ENCODE results near the gene POLR2E. TPM values are rescaled to one million over a fixed set of nuclear protein-coding genes. Genes with fewer than 3 reads are reported as not detected.

The POLR2E gene
- total RNA-seq, 1 donor = 70.2 TPM

DNA sequence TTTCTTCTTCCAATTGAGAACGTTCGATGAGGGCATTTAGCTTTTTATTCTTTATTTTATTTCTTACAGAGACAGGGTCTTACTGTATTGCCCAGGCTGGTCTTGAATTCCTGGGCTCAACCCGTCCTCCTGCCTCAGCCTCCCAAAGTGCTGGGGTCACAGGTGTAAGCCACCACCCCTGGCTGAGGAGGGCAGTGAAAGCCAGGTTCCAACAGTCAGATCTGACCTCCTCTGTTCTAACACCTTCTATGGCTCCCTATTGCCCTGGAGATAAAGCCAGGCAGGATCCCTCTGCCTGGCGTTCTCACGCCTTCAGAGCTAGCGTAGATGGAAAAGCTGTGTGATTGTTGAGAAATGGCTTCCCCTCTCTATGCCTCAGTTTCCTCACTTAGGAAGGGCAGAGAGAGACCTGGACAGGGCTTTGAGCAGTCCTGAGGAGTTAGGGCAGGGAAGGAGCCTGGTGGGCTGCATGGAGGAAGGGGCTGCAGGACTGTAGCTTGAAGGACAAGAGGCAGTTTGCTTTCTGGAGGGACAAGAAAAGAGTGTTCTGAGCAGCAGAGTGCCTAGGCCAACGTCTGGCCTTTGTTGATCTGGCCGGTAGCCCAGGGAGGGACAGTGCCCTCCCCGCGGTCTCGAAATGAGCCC, 22.7 kb downstream of the POLR2E start:
- no peaks in the 10 kb centered on the region for H3K4me1 ChIP-seq (ENCODE audit: insufficient read depth, low read length)
- TF ChIP-seq, protein P1, sequence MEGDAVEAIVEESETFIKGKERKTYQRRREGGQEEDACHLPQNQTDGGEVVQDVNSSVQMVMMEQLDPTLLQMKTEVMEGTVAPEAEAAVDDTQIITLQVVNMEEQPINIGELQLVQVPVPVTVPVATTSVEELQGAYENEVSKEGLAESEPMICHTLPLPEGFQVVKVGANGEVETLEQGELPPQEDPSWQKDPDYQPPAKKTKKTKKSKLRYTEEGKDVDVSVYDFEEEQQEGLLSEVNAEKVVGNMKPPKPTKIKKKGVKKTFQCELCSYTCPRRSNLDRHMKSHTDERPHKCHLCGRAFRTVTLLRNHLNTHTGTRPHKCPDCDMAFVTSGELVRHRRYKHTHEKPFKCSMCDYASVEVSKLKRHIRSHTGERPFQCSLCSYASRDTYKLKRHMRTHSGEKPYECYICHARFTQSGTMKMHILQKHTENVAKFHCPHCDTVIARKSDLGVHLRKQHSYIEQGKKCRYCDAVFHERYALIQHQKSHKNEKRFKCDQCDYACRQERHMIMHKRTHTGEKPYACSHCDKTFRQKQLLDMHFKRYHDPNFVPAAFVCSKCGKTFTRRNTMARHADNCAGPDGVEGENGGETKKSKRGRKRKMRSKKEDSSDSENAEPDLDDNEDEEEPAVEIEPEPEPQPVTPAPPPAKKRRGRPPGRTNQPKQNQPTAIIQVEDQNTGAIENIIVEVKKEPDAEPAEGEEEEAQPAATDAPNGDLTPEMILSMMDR (IDR thresholded peaks at IDR 0.05; ENCODE audit: extremely low read depth, low read depth, low read length) = no peak
- no peaks in the 10 kb centered on the region for H3K9me3 ChIP-seq (ENCODE audit: low read depth, low read length)
- no peak overlapping the region for H3K27ac ChIP-seq (ENCODE audit: low read depth, low read length)
- no peaks in the 10 kb centered on the region for H3K36me3 ChIP-seq (ENCODE audit: insufficient read depth, low read length)
- no peak for DNase-seq (ENCODE audit: insufficient read length, low spot score, missing footprints)
- H2AFZ ChIP-seq (ENCODE audit: low read length) = no peak overlapping the region
- no peak overlapping the region for H3K4me3 ChIP-seq (ENCODE audit: insufficient read depth, low read length)
- H4K20me1 ChIP-seq (ENCODE audit: insufficient read depth, low read length) = no peaks in the 10 kb centered on the region
- H3K27me3 ChIP-seq (ENCODE audit: insufficient read depth, low read length) = peaks cover 38% of the 10 kb centered on the region
- H3K79me2 ChIP-seq (ENCODE audit: insufficient read depth, low read length) = no peaks in the 10 kb centered on the region
- H3K4me2 ChIP-seq (ENCODE audit: insufficient read depth, low read length) = no peak overlapping the region

DNA sequence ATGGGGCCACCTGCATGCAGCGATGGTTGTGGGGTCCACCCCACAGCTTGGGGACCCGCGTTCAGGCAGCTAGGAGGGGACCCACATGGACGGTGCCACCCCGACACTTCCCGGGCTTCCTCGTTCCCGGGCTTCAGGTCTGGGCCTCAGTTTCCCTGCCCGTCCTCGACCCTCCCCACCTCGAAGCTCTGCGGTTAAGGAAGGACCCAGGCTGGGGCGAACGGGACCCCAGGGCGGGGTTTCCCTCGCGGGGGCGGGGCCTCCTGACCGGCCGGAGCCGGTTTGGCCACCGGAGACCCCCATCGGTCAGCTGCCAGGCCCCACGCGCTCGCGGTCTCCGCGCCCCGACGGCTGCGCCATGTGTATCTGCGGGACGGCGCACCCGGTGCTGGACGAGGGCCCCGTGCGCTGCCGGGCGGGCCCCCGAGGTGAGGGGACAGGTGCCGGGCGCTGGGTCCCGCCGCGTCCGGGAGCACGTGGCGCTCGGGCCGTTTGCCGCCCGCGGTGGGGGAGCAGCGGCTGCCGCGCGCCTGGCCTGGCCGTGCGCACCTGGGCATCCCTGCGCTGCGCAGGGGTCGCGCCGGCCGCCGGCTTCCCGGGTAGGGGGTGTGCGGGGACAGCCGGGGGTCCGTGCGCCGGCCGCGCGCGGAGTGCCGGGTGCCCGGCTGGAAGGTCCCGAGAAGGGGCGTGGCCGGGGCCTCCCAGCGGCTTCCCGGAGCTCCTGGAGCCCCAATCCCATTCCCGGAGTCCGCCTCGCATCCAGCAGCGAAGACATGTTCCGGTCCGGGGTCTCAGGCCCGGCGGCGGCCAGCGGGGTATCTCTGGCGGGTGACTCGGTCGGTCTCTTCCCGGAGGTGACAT, 24.0 kb downstream of the POLR2E start:
- no peaks in the 10 kb centered on the region for H4K20me1 ChIP-seq (ENCODE audit: insufficient read depth, low read length)
- no peaks in the 10 kb centered on the region for H3K9me3 ChIP-seq (ENCODE audit: low read depth, low read length)
- no peaks in the 10 kb centered on the region for H3K36me3 ChIP-seq (ENCODE audit: insufficient read depth, low read length)
- H3K27me3 ChIP-seq (ENCODE audit: insufficient read depth, low read length) = peaks cover 50% of the 10 kb centered on the region
- DNase-seq (ENCODE audit: insufficient read length, low spot score, missing footprints) = no peak
- TF ChIP-seq, protein P1 (IDR thresholded peaks at IDR 0.05; ENCODE audit: extremely low read depth, low read depth, low read length) = no peak
- no peak overlapping the region for H3K4me3 ChIP-seq (ENCODE audit: insufficient read depth, low read length)
- H3K4me2 ChIP-seq (ENCODE audit: insufficient read depth, low read length) = no peak overlapping the region
- H3K27ac ChIP-seq (ENCODE audit: low read depth, low read length) = no peak overlapping the region
- no peaks in the 10 kb centered on the region for H3K4me1 ChIP-seq (ENCODE audit: insufficient read depth, low read length)
- H2AFZ ChIP-seq (ENCODE audit: low read length) = no peak overlapping the region
- no peaks in the 10 kb centered on the region for H3K79me2 ChIP-seq (ENCODE audit: insufficient read depth, low read length)

DNA sequence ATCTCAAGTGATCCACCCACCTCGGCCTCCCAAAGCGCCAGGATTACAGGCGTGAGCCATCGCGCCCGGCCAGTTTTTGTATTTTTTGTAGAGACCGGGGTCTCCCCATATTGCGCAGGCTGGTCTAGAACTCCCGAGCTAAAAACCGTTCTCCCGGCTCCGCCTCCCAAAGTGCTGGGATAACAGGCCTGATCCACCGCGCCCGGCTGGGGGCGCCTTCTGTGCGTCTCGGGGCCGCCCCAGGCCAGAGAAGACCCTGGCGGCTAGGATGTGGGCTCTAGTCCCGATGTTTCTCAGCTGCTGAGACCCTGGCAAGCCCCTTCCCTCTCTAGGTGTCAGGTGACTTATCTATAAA, 24.6 kb downstream of the POLR2E start:
- no peak for DNase-seq (ENCODE audit: insufficient read length, low spot score, missing footprints)

More for the DNA sequence above, 24.6 kb downstream of the POLR2E start:
- H3K27ac ChIP-seq (ENCODE audit: low read depth, low read length) = no peak overlapping the region
- TF ChIP-seq, protein P1 (IDR thresholded peaks at IDR 0.05; ENCODE audit: extremely low read depth, low read depth, low read length) = no peak
- no peak overlapping the region for H2AFZ ChIP-seq (ENCODE audit: low read length)
- no peaks in the 10 kb centered on the region for H4K20me1 ChIP-seq (ENCODE audit: insufficient read depth, low read length)
- H3K4me3 ChIP-seq (ENCODE audit: insufficient read depth, low read length) = no peak overlapping the region
- H3K36me3 ChIP-seq (ENCODE audit: insufficient read depth, low read length) = no peaks in the 10 kb centered on the region
- H3K79me2 ChIP-seq (ENCODE audit: insufficient read depth, low read length) = no peaks in the 10 kb centered on the region
- no peaks in the 10 kb centered on the region for H3K4me1 ChIP-seq (ENCODE audit: insufficient read depth, low read length)
- H3K27me3 ChIP-seq (ENCODE audit: insufficient read depth, low read length) = peaks cover 51% of the 10 kb centered on the region
- H3K4me2 ChIP-seq (ENCODE audit: insufficient read depth, low read length) = no peak overlapping the region
- H3K9me3 ChIP-seq (ENCODE audit: low read depth, low read length) = no peaks in the 10 kb centered on the region

All from osteoblast (primary cell).